H9 (cell line): ENCODE measurements around the gene DYNLRB2. TPM values are rescaled to one million over a fixed set of nuclear protein-coding genes. Genes with fewer than 3 reads are reported as not detected.

Experiments
- DNase-seq: peaks from one replicate; pipeline ENCODE4 v3.0.0-alpha.2; 2017
- H2AFZ ChIP-seq: one replicate; pipeline ENCODE4 v1.6.1; 2013; ENCODE audit warnings: mild to moderate bottlenecking, low read length, control low read depth, moderate library complexity
- H2AK5ac ChIP-seq: 2 replicates; pipeline ENCODE4 v1.6.1; 2013; ENCODE audit warnings: low read length, control low read depth, mixed read lengths; ENCODE audit not compliant: insufficient read length
- H2BK120ac ChIP-seq: one replicate; pipeline ENCODE4 v1.6.1; 2013; ENCODE audit warnings: low read depth, mild to moderate bottlenecking, low read length, control low read depth, inconsistent platforms; ENCODE audit not compliant: poor library complexity, severe bottlenecking
- H2BK12ac ChIP-seq: 2 replicates; pipeline ENCODE4 v1.6.1; 2013; ENCODE audit warnings: low read length, control low read depth, mixed read lengths, low read depth; ENCODE audit not compliant: insufficient read length
- H2BK15ac ChIP-seq: 2 replicates; pipeline ENCODE4 v1.6.1; 2013; ENCODE audit warnings: low read depth, low read length, control low read depth
- H2BK20ac ChIP-seq: one replicate; pipeline ENCODE4 v1.6.1; 2013; ENCODE audit warnings: low read depth, mild to moderate bottlenecking, low read length, control low read depth, inconsistent platforms; ENCODE audit not compliant: poor library complexity, severe bottlenecking
- H2BK5ac ChIP-seq: 2 replicates; pipeline ENCODE4 v1.6.1; 2013; ENCODE audit warnings: low read length, control low read depth, mixed read lengths; ENCODE audit not compliant: insufficient read length
- H3K14ac ChIP-seq: 2 replicates; pipeline ENCODE4 v1.6.1; 2013; ENCODE audit warnings: low read length, control low read depth; ENCODE audit not compliant: insufficient read depth
- H3K18ac ChIP-seq: 2 replicates; pipeline ENCODE4 v1.6.1; 2013; ENCODE audit warnings: low read depth, mild to moderate bottlenecking, mixed read lengths, low read length, control low read depth; ENCODE audit not compliant: insufficient read length
- H3K23ac ChIP-seq: 2 replicates; pipeline ENCODE4 v1.6.1; 2013; ENCODE audit warnings: low read length, control low read depth, mixed read lengths, low read depth; ENCODE audit not compliant: insufficient read length
- H3K23me2 ChIP-seq: 2 replicates; pipeline ENCODE4 v1.6.1; 2013; ENCODE audit warnings: low read depth, mild to moderate bottlenecking, mixed read lengths, low read length, control low read depth; ENCODE audit not compliant: insufficient read length, poor library complexity, severe bottlenecking
- H3K27ac ChIP-seq: 2 replicates; pipeline ENCODE4 v1.5.1; 2013; ENCODE audit warnings: low read length, control low read depth, mixed read lengths, low read depth; ENCODE audit not compliant: insufficient read length
- H3K27me3 ChIP-seq: 2 replicates; pipeline ENCODE4 v1.6.1; 2013; ENCODE audit warnings: low read length, control low read depth, inconsistent platforms; ENCODE audit not compliant: insufficient read depth
- H3K4ac ChIP-seq: 2 replicates; pipeline ENCODE4 v1.6.1; 2013; ENCODE audit warnings: low read depth, mild to moderate bottlenecking, control low read depth, inconsistent platforms, low read length, moderate library complexity
- H3K4me1 ChIP-seq: 2 replicates; pipeline ENCODE4 v1.6.1; 2013; ENCODE audit warnings: low read length, control low read depth, inconsistent platforms; ENCODE audit not compliant: insufficient read depth
- H3K4me2 ChIP-seq: 2 replicates; pipeline ENCODE4 v1.6.1; 2013; ENCODE audit warnings: low read length, control low read depth, mixed read lengths; ENCODE audit not compliant: insufficient read length, insufficient read depth
- H3K56ac ChIP-seq: 2 replicates; pipeline ENCODE4 v1.6.1; 2013; ENCODE audit warnings: low read depth, mild to moderate bottlenecking, mixed read lengths, low read length, control low read depth; ENCODE audit not compliant: insufficient read length
- H3K79me1 ChIP-seq: 2 replicates; pipeline ENCODE4 v1.6.1; 2013; ENCODE audit warnings: low read depth, mild to moderate bottlenecking, moderate library complexity, low read length, control low read depth, inconsistent platforms; ENCODE audit not compliant: insufficient read depth, poor library complexity, severe bottlenecking
- H3K79me2 ChIP-seq: 2 replicates; pipeline ENCODE4 v1.6.1; 2013; ENCODE audit warnings: low read length, control low read depth, inconsistent platforms; ENCODE audit not compliant: insufficient read depth
- H3K9ac ChIP-seq: 2 replicates; pipeline ENCODE4 v1.6.1; 2013; ENCODE audit warnings: low read length, control low read depth, mixed read lengths; ENCODE audit not compliant: insufficient read length; ENCODE audit errors: extremely low read depth
- H3K9me3 ChIP-seq: one replicate; pipeline ENCODE4 v1.6.1; 2013; ENCODE audit warnings: low read depth, low read length, inconsistent platforms; ENCODE audit not compliant: control insufficient read depth
- H3T11ph ChIP-seq: one replicate; pipeline ENCODE4 v1.6.1; 2013; ENCODE audit warnings: mild to moderate bottlenecking, low read length, control low read depth, inconsistent platforms
- H4K20me1 ChIP-seq: one replicate; pipeline ENCODE4 v1.6.1; 2013; ENCODE audit not compliant: control insufficient read depth, insufficient read length, insufficient read depth
- H4K5ac ChIP-seq: 2 replicates; pipeline ENCODE4 v1.6.1; 2013; ENCODE audit warnings: low read depth, mild to moderate bottlenecking, mixed read lengths, low read length, control low read depth; ENCODE audit not compliant: insufficient read length
- H4K8ac ChIP-seq: replicated peaks from 2 replicates; pipeline ENCODE4 v1.6.1; 2013; ENCODE audit warnings: low read length, control low read depth, mixed read lengths, low read depth; ENCODE audit not compliant: insufficient read length
- H4K91ac ChIP-seq: 2 replicates; pipeline ENCODE4 v1.6.1; 2013; ENCODE audit warnings: low read depth, mild to moderate bottlenecking, moderate library complexity, mixed read lengths, low read length, control low read depth; ENCODE audit not compliant: insufficient read length
- H3K27ac Mint-ChIP-seq, 3 experiments: 2 replicates in 2 of 3; 3 replicates in 1 of 3; pipeline ENCODE4 v1.8.0; 2020 to 2021; ENCODE audit warnings: mixed read lengths in 3 of 3, mild to moderate bottlenecking in 1 of 3, moderate library complexity in 1 of 3
- H3K27me3 Mint-ChIP-seq: 2 replicates; pipeline ENCODE4 v1.8.0; 2021; ENCODE audit warnings: low read depth, mild to moderate bottlenecking, moderate library complexity, mixed read lengths
- H3K36me3 Mint-ChIP-seq, 3 experiments: 2 replicates in 2 of 3; 3 replicates in 1 of 3; pipeline ENCODE4 v1.8.0; 2020 to 2021; ENCODE audit warnings: low read depth in 3 of 3, mixed read lengths in 3 of 3; ENCODE audit not compliant: insufficient read depth in 1 of 3
- H3K4me1 Mint-ChIP-seq, 2 experiments: 2 replicates each; pipeline ENCODE4 v1.8.0; 2020; ENCODE audit warnings: mixed read lengths in 2 of 2
- H3K4me3 Mint-ChIP-seq, 2 experiments: 2 replicates in 1 of 2; 3 replicates in 1 of 2; pipeline ENCODE4 v1.8.0; 2020 to 2021; ENCODE audit warnings: mild to moderate bottlenecking in 2 of 2, mixed read lengths in 2 of 2, moderate library complexity in 1 of 2
- H3K9me3 Mint-ChIP-seq, 2 experiments: 2 replicates in 1 of 2; 3 replicates in 1 of 2; pipeline ENCODE4 v1.8.0; 2020; ENCODE audit warnings: mild to moderate bottlenecking in 2 of 2, mixed read lengths in 2 of 2, moderate library complexity in 1 of 2
- CTCF ChIP-seq: fragments of 200-600 bp; sonication (generic); conservative IDR thresholded peaks from 3 replicates; pipeline ENCODE4 v1.8.0; 2021; ENCODE audit warnings: antibody characterized with exemption, mild to moderate bottlenecking
- WGBS: extraction: QIAGEN DNeasy Blood & Tissue Kit; methylation state at CpG from one replicate; pipeline ENCODE4 v1.1.7; 2013; ENCODE audit warnings: missing lambda C conversion rate, low lambda C conversion rate, mixed read lengths; ENCODE audit not compliant: insufficient read length; ENCODE audit errors: extremely low coverage; 5-methylcytosine and 5-hydroxymethylcytosine counted together
- total RNA-seq: library from RNA; stranded (reverse); gene quantifications from 2 replicates; pipeline ENCODE4 v1.2.1, GENCODE V29; 2021

The DYNLRB2 gene
- total RNA-seq, 1 experiment from 2014 or later = not detected

- Histone ChIP-seq H3K9me3 (no peaks in the 10 kb centered on the region), H3K56ac (no peak overlapping the region), H3K23ac (no peak overlapping the region), H3K79me1 (no peaks in the 10 kb centered on the region), H3K18ac (no peak overlapping the region), H4K91ac (no peak overlapping the region), H4K20me1 (no peaks in the 10 kb centered on the region), H2AK5ac (no peak overlapping the region), H3K9ac (no peak overlapping the region), H2AFZ (no peak overlapping the region), H3T11ph (no peak overlapping the region), H2BK12ac (no peak overlapping the region), H4K5ac (no peak overlapping the region), H3K4ac (no peak overlapping the region), H4K8ac (no peak overlapping the region), H2BK5ac (no peak overlapping the region), H3K4me1 (no peaks in the 10 kb centered on the region), H3K79me2 (no peaks in the 10 kb centered on the region), H3K14ac (no peak overlapping the region), H3K23me2 (peaks cover 3% of the 10 kb centered on the region), H2BK20ac (no peak overlapping the region), H2BK15ac (no peak overlapping the region), H3K27me3 (peaks cover 3% of the 10 kb centered on the region; the same call in 1 of the 2 replicates), H2BK120ac (no peak overlapping the region), H3K4me2 (no peak overlapping the region), H3K27ac (no peak overlapping the region)
- no peak overlapping the region for H3K4me3 Mint-ChIP-seq
- H3K27ac Mint-ChIP-seq = no peak overlapping the region
- H3K9me3 Mint-ChIP-seq = peaks cover 0 to 3% of the 10 kb centered on the region in 2 experiments; a peak in 1 of 5 replicates
- WGBS = no CpG with 5 or more reads among the region's 2 CpGs
- TF ChIP-seq CTCF = no peak
- no peak for DNase-seq
- peaks cover 44% of the 10 kb centered on the region for H3K27me3 Mint-ChIP-seq
- H3K4me1 Mint-ChIP-seq = peaks cover 2 to 10% of the 10 kb centered on the region in 2 experiments
- H3K36me3 Mint-ChIP-seq = no peaks in the 10 kb centered on the region; a peak in 1 of 7 replicates
Measured at GRCh38 chr16:80543162-80543561, 2.4 kb downstream of the DYNLRB2 start.
